ENCODE measurements around the gene SLC25A13. TPM values are rescaled to one million over a fixed set of nuclear protein-coding genes. Genes with fewer than 3 reads are reported as not detected.

Gene SLC25A13
- total and polyA plus RNA-seq, 2 of the 8 experiments (the other 6 are each of a cell fraction or from before 2014, with no cell fraction given) = 30.8 to 85.4 TPM

DNA sequence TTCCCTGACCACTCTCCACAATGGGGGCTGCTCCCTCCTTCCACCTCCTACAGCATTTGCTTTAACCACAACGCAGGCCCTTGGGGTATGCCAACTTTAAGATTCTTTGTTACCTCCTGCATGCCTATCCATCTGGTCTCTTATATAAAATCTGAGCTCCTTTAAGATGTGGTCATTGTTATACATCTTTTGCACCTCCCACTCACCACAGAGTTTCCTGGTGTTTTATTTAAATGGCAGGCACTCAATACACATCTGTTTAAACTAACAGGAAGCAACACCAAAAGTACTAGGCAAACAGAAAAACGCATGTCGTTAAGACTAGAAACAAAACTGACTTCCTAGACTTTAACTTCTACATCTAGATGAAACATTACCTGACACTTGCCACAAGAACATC lies 36.3 kb downstream of the SLC25A13 start:
- H4K20me1 ChIP-seq (replicated peaks in 1 of 2; ENCODE audit: control insufficient read depth in 1 of 2, insufficient read depth in 2 of 2, low read length in 2 of 2) = peaks cover 6 to 8% of the 10 kb centered on the region in 2 experiments
- H3K9ac ChIP-seq (replicated peaks in 1 of 4; ENCODE audit: extremely low read depth in 1 of 4, low read depth in 3 of 4, low read length in 3 of 4) = no peak overlapping the region
- no peak overlapping the region for H2BK15ac ChIP-seq (ENCODE audit: low read length)
- H3K27ac ChIP-seq (ENCODE audit: low read depth, low read length) = no peak overlapping the region
- H3K27me3 ChIP-seq (replicated peaks in 1 of 4; ENCODE audit: control insufficient read depth in 3 of 4, extremely low read depth in 1 of 4, insufficient read depth in 3 of 4, low read length in 3 of 4) = no peaks in the 10 kb centered on the region
- ChIA-PET CTCF (ENCODE audit: partially characterized antibody) (interaction anchor here (0.7 kb wide), 1 partner anchor 573 kb away, joined by 5 read pairs; no protein-coding TSS in a partner anchor), POLR2A (ENCODE audit: partially characterized antibody) (interaction anchor here (0.6 to 0.7 kb wide), 2 partner anchors 22 to 586 kb away, joined by 3 to 4 read pairs; no protein-coding TSS in a partner anchor)
- H3K4me1 ChIP-seq (replicated peaks in 1 of 4; ENCODE audit: control insufficient read depth in 3 of 4, insufficient read depth in 4 of 4, low read length in 3 of 4) = no peaks in the 10 kb centered on the region; a peak in 2 of 7 replicates
- H3K23ac ChIP-seq (ENCODE audit: insufficient read length) = no peak overlapping the region
- H3K79me1 ChIP-seq (ENCODE audit: low read depth, low read length) = peaks cover 5% of the 10 kb centered on the region
- H2BK5ac ChIP-seq (ENCODE audit: low read depth, low read length) = no peak overlapping the region
- H3K4ac ChIP-seq (replicated peaks; ENCODE audit: insufficient read length, low read depth, low read length) = no peak overlapping the region
- TF ChIP-seq, protein P1, sequence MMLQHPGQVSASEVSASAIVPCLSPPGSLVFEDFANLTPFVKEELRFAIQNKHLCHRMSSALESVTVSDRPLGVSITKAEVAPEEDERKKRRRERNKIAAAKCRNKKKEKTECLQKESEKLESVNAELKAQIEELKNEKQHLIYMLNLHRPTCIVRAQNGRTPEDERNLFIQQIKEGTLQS (IDR thresholded peaks at IDR 0.05; ENCODE audit: insufficient read depth, low read depth, low read length) = no peak
- TF ChIP-seq CBX8 (IDR thresholded peaks at IDR 0.05; ENCODE audit: borderline replicate concordance, low read depth, low read length) (no peak), SP1 (IDR thresholded peaks at IDR 0.05; ENCODE audit: low read depth, low read length) (no peak), RNF2 (IDR thresholded peaks at IDR 0.05; ENCODE audit: borderline replicate concordance, low read depth, low read length, missing control alignments, poor library complexity, severe bottlenecking) (no peak), FOSL1 (IDR thresholded peaks at IDR 0.05; ENCODE audit: insufficient read depth, low read depth, low read length) (no peak), EP300 (IDR thresholded peaks at IDR 0.05; ENCODE audit: borderline replicate concordance in 1 of 2, low read depth in 2 of 2, low read length in 2 of 2) (no peak), SIX5 (IDR thresholded peaks at IDR 0.05; ENCODE audit: low read depth, low read length) (no peak), CHD2 (IDR thresholded peaks at IDR 0.05; ENCODE audit: low read length) (no peak), RXRA (IDR thresholded peaks at IDR 0.05; ENCODE audit: insufficient read depth, low read depth, low read length) (no peak)
- no peak overlapping the region for H2BK20ac ChIP-seq (ENCODE audit: low read length)
- H4K8ac ChIP-seq (ENCODE audit: extremely low read depth, insufficient read depth, low read length) = no peak overlapping the region
- H3K9me3 ChIP-seq (ENCODE audit: insufficient read depth in 2 of 2, low read depth in 1 of 2, low read length in 1 of 2) = peaks cover 3 to 6% of the 10 kb centered on the region in 2 experiments; a peak in 1 of 4 replicates
- no peak overlapping the region for H2AK5ac ChIP-seq (ENCODE audit: low read depth, low read length)
- no peak overlapping the region for H3K56ac ChIP-seq (replicated peaks; ENCODE audit: insufficient read length, low read depth, low read length)
- H3K14ac ChIP-seq (ENCODE audit: insufficient read length) = no peak overlapping the region
- H3K4me3 ChIP-seq (ENCODE audit: extremely low read depth in 1 of 4, insufficient read depth in 2 of 4, low read depth in 3 of 4, low read length in 4 of 4) = no peak overlapping the region
- no peak overlapping the region for H3K4me2 ChIP-seq (ENCODE audit: insufficient read depth in 1 of 2, low read depth in 2 of 2, low read length in 2 of 2)
- 65% methylated on average over 3 of the region's 3 CpGs; no CpG with 5 or more reads in 1 of the 2 experiments for WGBS, 2 experiments (ENCODE audit: extremely low coverage in 1 of 2, insufficient coverage in 1 of 2, insufficient read length in 1 of 2, insufficient replicate concordance in 2 of 2, low coverage in 1 of 2, low lambda C conversion rate in 2 of 2, missing lambda C conversion rate in 1 of 2)
- H2BK12ac ChIP-seq (ENCODE audit: low read depth, low read length) = no peak overlapping the region
- H4K91ac ChIP-seq (replicated peaks; ENCODE audit: insufficient read length, low read length) = no peak overlapping the region
- no peak overlapping the region for H4K5ac ChIP-seq (ENCODE audit: insufficient read length, low read depth, low read length)
- H2AFZ ChIP-seq (ENCODE audit: low read length) = no peak overlapping the region
- FAIRE-seq = no peak
- H3K79me2 ChIP-seq (ENCODE audit: control insufficient read depth in 1 of 2, insufficient read depth in 2 of 2, low read length in 2 of 2) = peaks cover 4 to 44% of the 10 kb centered on the region in 2 experiments; a peak in 3 of 4 replicates
- no peak overlapping the region for H2BK120ac ChIP-seq (replicated peaks; ENCODE audit: low read depth, low read length)
- no peak for DNase-seq (ENCODE audit: low read depth in 1 of 2, low spot score in 2 of 2)
- peaks cover 0 to 3% (median 1%) of the 10 kb centered on the region in 4 experiments; a peak in 3 of 8 replicates for H3K36me3 ChIP-seq (ENCODE audit: control insufficient read depth in 2 of 4, insufficient read depth in 4 of 4, low read length in 3 of 4)
- H3K23me2 ChIP-seq (ENCODE audit: low read depth, low read length) = no peaks in the 10 kb centered on the region
- H3K18ac ChIP-seq (ENCODE audit: extremely low read depth, low read length) = no peak overlapping the region

Measured in H1 (cell line).